Chondrocyte (in vitro differentiated cells): ENCODE measurements around the gene GALNS. TPM values are rescaled to one million over a fixed set of nuclear protein-coding genes. Genes with fewer than 3 reads are reported as not detected.

Experiments
- DNase-seq: peaks from one replicate; pipeline ENCODE4 v3.0.0; 2021; ENCODE audit warnings: mixed read lengths, low spot score
- H3K27ac Mint-ChIP-seq: one replicate; pipeline ENCODE4 v1.8.0; 2021; ENCODE audit warnings: mild to moderate bottlenecking, moderate library complexity, mixed read lengths; ENCODE audit not compliant: unreplicated experiment
- H3K27me3 Mint-ChIP-seq: 2 replicates; pipeline ENCODE4 v1.8.0; 2021; ENCODE audit warnings: low read depth, mixed read lengths
- H3K36me3 Mint-ChIP-seq: 2 replicates; pipeline ENCODE4 v1.8.0; 2021; ENCODE audit warnings: low read depth, mixed read lengths
- H3K4me1 Mint-ChIP-seq: 2 replicates; pipeline ENCODE4 v1.8.0; 2021; ENCODE audit warnings: low read depth, mild to moderate bottlenecking, mixed read lengths
- H3K4me3 Mint-ChIP-seq: one replicate; pipeline ENCODE4 v1.8.0; 2021; ENCODE audit warnings: mild to moderate bottlenecking, moderate library complexity, mixed read lengths; ENCODE audit not compliant: unreplicated experiment
- H3K9me3 Mint-ChIP-seq: 2 replicates; pipeline ENCODE4 v1.8.0; 2021; ENCODE audit warnings: low read depth, mixed read lengths
- total RNA-seq: library from RNA; stranded (reverse); gene quantifications from 3 replicates; pipeline ENCODE4 v1.2.1, GENCODE V29; 2021
- TF ChIP-seq, protein P1 (sequence below): fragments of 200-600 bp; sonication (generic); IDR thresholded peaks from 2 replicates; pipeline ENCODE4 v1.5.0; 2021; ENCODE audit warnings: antibody characterized with exemption, mild to moderate bottlenecking, moderate library complexity

GALNS gene
- total RNA-seq, 1 donor from 2014 or later, result 34.1 TPM

DNA sequence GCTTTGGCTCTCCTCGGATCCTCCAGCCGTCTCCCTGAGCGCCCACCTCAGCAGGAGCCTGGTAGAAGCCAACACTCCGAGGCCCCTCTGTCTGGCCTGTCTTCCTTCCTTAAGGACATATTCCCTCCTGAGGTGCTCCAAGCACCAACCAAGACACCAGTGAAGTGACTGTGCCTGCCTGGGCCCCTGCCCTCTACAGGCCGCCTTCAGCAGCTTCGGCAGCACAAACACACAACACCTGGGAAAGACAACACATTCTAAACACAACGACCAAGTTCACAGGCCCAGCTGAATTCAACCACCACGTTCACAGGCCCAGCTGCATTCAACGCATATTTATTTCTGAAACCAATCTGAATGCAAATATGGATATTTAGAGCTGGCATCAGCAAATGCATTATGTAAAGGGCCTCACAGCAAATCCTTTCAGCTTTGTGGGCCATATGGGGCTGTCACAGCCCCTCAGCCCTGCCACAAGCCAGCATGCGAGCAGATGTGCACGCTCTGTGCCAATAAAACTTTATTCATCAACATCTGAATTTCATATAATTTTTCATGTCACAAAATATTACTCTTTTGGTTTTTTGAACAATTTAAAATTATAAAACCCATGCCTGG lies 12.2 kb downstream of the GALNS start:
- peaks cover 8% of the 10 kb centered on the region for H3K36me3 Mint-ChIP-seq
- no peaks in the 10 kb centered on the region for H3K27me3 Mint-ChIP-seq
- TF ChIP-seq, protein P1, sequence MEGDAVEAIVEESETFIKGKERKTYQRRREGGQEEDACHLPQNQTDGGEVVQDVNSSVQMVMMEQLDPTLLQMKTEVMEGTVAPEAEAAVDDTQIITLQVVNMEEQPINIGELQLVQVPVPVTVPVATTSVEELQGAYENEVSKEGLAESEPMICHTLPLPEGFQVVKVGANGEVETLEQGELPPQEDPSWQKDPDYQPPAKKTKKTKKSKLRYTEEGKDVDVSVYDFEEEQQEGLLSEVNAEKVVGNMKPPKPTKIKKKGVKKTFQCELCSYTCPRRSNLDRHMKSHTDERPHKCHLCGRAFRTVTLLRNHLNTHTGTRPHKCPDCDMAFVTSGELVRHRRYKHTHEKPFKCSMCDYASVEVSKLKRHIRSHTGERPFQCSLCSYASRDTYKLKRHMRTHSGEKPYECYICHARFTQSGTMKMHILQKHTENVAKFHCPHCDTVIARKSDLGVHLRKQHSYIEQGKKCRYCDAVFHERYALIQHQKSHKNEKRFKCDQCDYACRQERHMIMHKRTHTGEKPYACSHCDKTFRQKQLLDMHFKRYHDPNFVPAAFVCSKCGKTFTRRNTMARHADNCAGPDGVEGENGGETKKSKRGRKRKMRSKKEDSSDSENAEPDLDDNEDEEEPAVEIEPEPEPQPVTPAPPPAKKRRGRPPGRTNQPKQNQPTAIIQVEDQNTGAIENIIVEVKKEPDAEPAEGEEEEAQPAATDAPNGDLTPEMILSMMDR, result peak; percentile 17
- H3K9me3 Mint-ChIP-seq, result no peaks in the 10 kb centered on the region
- no peak overlapping the region for H3K4me3 Mint-ChIP-seq
- H3K4me1 Mint-ChIP-seq, result no peaks in the 10 kb centered on the region
- DNase-seq, result no peak
- no peak overlapping the region for H3K27ac Mint-ChIP-seq

GRCh38 chr16:88843256-88843655 lies 13.5 kb downstream of the GALNS start:
- DNase-seq, result no peak
- no peak overlapping the region for H3K27ac Mint-ChIP-seq
- H3K4me1 Mint-ChIP-seq, result no peaks in the 10 kb centered on the region
- no peaks in the 10 kb centered on the region for H3K9me3 Mint-ChIP-seq
- peaks cover 10% of the 10 kb centered on the region for H3K36me3 Mint-ChIP-seq
- no peak overlapping the region for H3K4me3 Mint-ChIP-seq
- TF ChIP-seq, protein P1, result no peak
- no peaks in the 10 kb centered on the region for H3K27me3 Mint-ChIP-seq

DNA sequence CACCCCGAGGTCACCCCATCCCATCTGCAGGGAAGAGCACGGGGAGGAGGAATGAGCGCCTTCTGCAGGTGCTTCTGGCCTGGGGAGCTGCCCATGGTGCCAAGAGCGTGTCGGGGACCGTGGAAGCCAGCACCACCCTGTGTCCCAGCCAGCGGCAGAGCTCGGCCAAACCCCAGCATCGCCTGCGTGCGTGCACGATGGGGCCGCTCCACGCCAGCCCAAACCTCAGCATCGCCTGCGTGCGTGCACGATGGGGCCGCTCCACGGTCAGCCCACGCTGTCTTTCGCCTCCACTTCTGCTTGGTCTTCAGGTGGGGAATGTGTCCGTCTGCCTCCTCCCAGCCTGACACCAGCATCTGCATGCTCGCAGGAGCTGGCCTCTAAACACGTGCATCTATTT lies 13.9 kb downstream of the GALNS start:
- H3K27ac Mint-ChIP-seq, result no peak overlapping the region
- H3K27me3 Mint-ChIP-seq, result no peaks in the 10 kb centered on the region
- H3K36me3 Mint-ChIP-seq, result peaks cover 9% of the 10 kb centered on the region
- no peaks in the 10 kb centered on the region for H3K4me1 Mint-ChIP-seq
- H3K9me3 Mint-ChIP-seq, result no peaks in the 10 kb centered on the region
- TF ChIP-seq, protein P1, result no peak
- H3K4me3 Mint-ChIP-seq, result no peak overlapping the region
- DNase-seq, result no peak

- no peaks in the 10 kb centered on the region for H3K4me1 Mint-ChIP-seq
- H3K27me3 Mint-ChIP-seq, result no peaks in the 10 kb centered on the region
- DNase-seq, result no peak
- H3K27ac Mint-ChIP-seq, result no peak overlapping the region
- H3K36me3 Mint-ChIP-seq, result peaks cover 9% of the 10 kb centered on the region
- no peaks in the 10 kb centered on the region for H3K9me3 Mint-ChIP-seq
- TF ChIP-seq, protein P1, result no peak
- no peak overlapping the region for H3K4me3 Mint-ChIP-seq
Measured at GRCh38 chr16:88842308-88842756, 14.4 kb downstream of the GALNS start.

- Mint-ChIP-seq H3K9me3 (no peaks in the 10 kb centered on the region), H3K4me3 (no peak overlapping the region), H3K27ac (no peak overlapping the region), H3K4me1 (no peaks in the 10 kb centered on the region), H3K36me3 (peaks cover 9% of the 10 kb centered on the region), H3K27me3 (no peaks in the 10 kb centered on the region)
- no peak for DNase-seq
- TF ChIP-seq, protein P1, result no peak
Measured at GRCh38 chr16:88841521-88842307, 15.0 kb downstream of the GALNS start.
